ENCODE data around the gene PPARG.

DNA sequence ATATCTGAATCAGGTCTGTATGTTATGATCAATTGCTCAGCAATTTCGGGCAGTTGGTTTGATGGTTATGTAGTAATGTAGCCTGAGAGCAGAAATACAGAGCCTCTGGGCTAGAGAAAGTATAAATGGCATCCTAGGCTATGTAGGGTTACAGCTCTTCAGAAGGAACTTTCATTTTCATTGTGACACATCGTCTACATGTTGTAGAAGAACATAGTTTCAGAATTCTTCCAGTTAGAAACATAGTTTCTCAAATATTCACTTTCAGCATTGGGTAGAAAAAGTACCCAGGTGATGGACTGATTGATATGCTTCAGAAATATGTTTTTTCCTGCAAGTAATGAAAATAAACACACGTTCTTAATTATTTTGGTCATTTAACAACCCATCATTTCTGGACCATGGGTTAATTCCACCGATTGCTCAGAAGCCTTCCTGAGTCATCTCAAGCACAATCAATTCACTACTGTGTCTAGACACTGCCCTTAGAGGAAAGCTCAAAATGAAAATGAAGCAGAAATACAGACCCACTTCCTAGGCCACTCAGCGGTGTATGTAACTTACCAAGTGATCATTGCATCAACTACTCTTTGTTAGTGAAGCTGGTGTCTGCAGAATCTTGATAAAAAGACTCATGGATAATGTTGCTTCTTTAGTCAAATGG, 106.6 kb downstream of the PPARG start:
- TF ChIP-seq POLR2A (IDR thresholded peaks at IDR 0.05; ENCODE audit: low read depth, low read length) (no peak), POLR2AphosphoS5 (IDR thresholded peaks at IDR 0.05; ENCODE audit: low read depth, low read length) (no peak)
